ENCODE results near the gene NCKAP5.

Gene NCKAP5

DNA sequence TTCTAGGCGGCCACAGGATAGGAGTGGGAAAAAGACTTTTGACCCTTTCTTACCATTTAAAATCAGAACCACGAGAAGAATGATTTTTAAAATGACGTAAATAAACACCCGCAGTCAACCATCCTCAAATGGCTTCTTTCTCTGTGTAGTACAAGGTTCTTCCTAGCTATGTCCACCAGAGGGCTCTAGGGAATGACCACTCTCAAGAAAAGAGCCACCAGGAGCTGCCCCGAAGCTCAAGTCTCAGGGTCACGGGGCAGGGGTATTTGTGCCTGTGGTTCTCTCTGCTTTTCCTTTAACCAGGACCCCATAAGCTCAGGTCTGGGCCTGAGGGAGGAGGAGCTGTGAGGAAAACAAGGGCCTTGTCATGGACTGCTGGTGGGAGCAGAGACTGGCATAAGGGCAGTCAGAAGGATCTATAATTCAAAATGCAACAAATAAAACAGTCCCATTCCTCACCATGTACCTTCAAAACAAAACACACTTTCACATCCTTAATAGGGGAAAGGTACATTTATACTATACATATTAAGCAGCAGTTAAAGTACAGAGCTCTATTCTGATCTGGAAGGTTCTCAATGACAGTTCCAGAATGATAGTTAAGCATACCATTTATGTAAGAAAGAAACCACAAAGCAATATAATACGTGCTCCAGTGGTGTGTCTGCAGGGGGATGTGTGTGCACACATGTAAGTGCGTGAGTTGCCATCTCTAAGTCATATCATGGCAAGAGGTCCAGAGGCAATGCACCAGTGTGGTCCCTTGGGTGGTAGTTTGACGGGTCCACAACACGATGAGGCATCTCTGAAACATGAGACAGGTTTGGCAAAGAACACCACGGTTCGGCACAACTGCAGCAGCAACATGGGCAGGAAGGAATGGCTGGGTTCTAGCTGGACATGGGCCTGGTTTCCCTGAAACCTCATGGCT, 916.9 kb downstream of the NCKAP5 start:
- Histone ChIP-seq H3K27me3 (no peaks in the 10 kb centered on the region), H4K20me1 (no peaks in the 10 kb centered on the region), H3K36me3 (no peaks in the 10 kb centered on the region), H3K27ac (no peak overlapping the region), H3K4me3 (no peak overlapping the region), H3K9me3 (replicated peaks in 1 of 11) (no peaks in the 10 kb centered on the region; a peak in 1 of 22 replicates), H3K9ac (no peak overlapping the region), H3K4me1 (peaks cover 2 to 16% (median 15%) of the 10 kb centered on the region in 10 experiments; a peak in 19 of 20 replicates), H3K4me2 (no peak overlapping the region)
- TF ChIP-seq Cebpa-rat (IDR thresholded peaks at IDR 0.05) = no peak

DNA sequence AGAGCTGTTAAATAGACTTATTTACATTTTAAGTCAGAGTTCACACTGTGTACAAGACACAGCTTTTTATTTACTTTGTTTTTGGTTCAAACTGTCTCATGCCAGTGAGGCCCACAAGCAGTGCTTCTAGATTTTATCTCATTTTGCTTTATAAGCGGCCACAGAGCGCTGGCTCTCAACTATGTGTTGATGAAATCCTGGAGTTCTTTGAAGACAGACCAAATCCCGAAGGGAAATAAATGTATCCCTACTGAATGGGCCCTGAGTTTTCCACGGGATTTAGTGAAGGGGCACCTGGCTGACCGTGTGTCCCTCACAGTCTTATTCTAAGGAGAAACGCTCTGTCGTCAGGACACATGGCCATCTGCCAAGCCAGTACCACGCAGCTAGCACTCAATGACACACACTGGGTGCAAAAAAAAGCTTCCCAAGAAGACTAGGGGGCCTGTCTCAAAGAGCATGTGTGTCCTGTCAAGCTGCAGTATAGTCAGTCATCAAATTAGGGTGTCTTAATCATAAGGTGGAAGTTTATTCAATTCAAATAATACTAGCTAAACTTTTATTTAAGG, 921.6 kb downstream of the NCKAP5 start:
- TF ChIP-seq Cebpa-rat (IDR thresholded peaks at IDR 0.05) = no peak
- Histone ChIP-seq H3K27ac (peak overlapping the region in 4 of 11 experiments; percentile 7 to 28 (median 12); a peak in 6 of 22 replicates), H3K4me2 (peak overlapping the region; percentile 63 to 80 (median 70)), H3K27me3 (no peaks in the 10 kb centered on the region), H3K9me3 (replicated peaks in 1 of 11) (no peaks in the 10 kb centered on the region), H3K4me3 (no peak overlapping the region), H3K4me1 (peaks cover 49 to 61% (median 52%) of the 10 kb centered on the region in 10 experiments), H3K36me3 (no peaks in the 10 kb centered on the region), H3K9ac (no peak overlapping the region), H4K20me1 (no peaks in the 10 kb centered on the region)

DNA sequence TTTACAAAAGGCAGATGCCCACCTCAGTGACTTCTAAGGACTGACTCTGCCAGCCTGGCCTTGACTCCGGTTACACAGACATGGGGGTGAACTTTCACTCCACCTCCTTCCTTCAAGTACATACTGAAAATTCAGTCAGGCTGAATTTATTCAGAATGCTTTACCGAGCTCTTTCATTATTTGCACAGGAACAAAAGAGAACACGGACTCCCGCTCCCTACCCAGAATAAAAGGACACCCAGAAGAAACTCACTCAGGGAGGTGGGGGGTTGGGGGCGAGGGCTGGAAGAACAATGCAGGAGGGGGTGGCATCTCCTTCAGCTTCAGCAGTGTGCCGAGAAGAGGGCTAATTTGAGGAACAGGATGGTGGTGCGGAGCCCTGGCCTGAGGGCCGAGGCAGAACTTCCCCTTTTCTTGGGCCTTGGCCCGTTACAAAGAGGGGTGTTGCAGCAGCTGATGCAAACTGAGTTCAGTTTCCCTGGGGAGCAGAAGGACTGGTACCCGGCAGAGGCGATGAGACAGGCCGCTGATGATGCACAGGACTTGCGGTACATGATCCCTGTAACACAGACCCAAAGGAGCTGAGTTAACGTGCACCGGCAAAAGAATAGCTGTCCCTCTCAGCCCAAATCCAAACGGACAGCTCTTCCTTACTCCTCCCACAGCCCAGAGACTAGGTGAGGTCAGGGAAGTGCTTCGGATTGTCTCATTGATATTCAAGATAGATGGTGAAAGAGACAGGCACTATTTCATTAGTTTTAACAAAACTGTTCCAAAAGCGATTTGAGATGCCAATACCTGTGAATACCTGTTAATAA, 922.3 kb downstream of the NCKAP5 start:
- Histone ChIP-seq H3K9ac (peak overlapping the region in 5 of 11 experiments; percentile 2 to 49 (median 23); a peak in 4 of 22 replicates), H3K27ac (peak overlapping the region in 9 of 11 experiments; percentile 21 to 67 (median 59); a peak in 16 of 22 replicates), H3K36me3 (no peaks in the 10 kb centered on the region), H3K9me3 (replicated peaks in 1 of 11) (no peaks in the 10 kb centered on the region), H3K27me3 (no peaks in the 10 kb centered on the region), H3K4me3 (no peak overlapping the region), H3K4me1 (peaks cover 49 to 63% (median 53%) of the 10 kb centered on the region in 10 experiments), H4K20me1 (no peaks in the 10 kb centered on the region), H3K4me2 (peak overlapping the region; percentile 63 to 80 (median 70))
- peak in 6 of 11 experiments; percentile 18 to 56 (median 32); a peak in 4 of 22 replicates for TF ChIP-seq Cebpa-rat (IDR thresholded peaks at IDR 0.05)

DNA sequence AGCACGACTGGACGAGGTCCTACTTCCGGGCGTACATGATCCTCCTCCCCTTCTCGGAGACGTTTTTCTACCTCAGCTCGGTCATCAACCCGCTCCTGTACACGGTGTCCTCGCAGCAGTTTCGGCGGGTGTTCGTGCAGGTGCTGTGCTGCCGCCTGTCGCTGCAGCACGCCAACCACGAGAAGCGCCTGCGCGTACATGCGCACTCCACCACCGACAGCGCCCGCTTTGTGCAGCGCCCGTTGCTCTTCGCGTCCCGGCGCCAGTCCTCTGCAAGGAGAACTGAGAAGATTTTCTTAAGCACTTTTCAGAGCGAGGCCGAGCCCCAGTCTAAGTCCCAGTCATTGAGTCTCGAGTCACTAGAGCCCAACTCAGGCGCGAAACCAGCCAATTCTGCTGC, 923.1 kb downstream of the NCKAP5 start:
- Histone ChIP-seq H3K36me3 (no peaks in the 10 kb centered on the region), H3K27me3 (no peaks in the 10 kb centered on the region), H3K4me2 (peak overlapping the region; percentile 63 to 80 (median 70)), H3K4me3 (no peak overlapping the region), H3K27ac (peak overlapping the region in 8 of 11 experiments; percentile 21 to 67 (median 59); a peak in 12 of 22 replicates), H3K4me1 (peaks cover 49 to 63% (median 53%) of the 10 kb centered on the region in 10 experiments), H3K9me3 (replicated peaks in 1 of 11) (no peaks in the 10 kb centered on the region), H4K20me1 (no peaks in the 10 kb centered on the region), H3K9ac (peak overlapping the region in 2 of 11 experiments; percentile 23 to 43; a peak in 2 of 22 replicates)
- TF ChIP-seq Cebpa-rat (IDR thresholded peaks at IDR 0.05) = no peak

DNA sequence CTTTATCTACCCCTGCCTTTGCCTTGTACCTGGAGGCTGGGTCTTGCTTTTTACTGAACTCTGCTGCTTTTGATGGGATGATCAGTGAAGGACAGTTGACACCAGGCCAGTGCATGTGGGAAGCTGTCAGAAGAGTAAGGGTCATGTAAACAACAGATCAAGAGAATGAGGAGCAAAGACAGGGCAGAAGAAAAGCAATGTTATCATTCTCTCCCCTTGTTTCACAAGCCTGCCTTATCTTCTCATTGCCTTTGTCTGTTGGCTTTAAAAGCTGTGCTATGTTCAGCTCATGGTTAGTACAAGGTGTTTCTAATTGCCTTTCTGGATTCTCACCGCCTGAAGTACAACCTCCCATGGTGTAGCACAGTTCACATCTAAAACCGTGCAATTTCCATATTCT, 925.8 kb downstream of the NCKAP5 start:
- H3K9me3 ChIP-seq (replicated peaks in 1 of 11) = no peaks in the 10 kb centered on the region
- H3K4me2 ChIP-seq = peak overlapping the region in 5 of 11 experiments; percentile 21 to 80 (median 49); a peak in 8 of 22 replicates
- no peak overlapping the region for H3K4me3 ChIP-seq
- no peak overlapping the region for H3K27ac ChIP-seq
- no peaks in the 10 kb centered on the region for H4K20me1 ChIP-seq
- H3K36me3 ChIP-seq = no peaks in the 10 kb centered on the region
- no peak for TF ChIP-seq Cebpa-rat (IDR thresholded peaks at IDR 0.05)
- H3K9ac ChIP-seq = no peak overlapping the region
- no peaks in the 10 kb centered on the region for H3K27me3 ChIP-seq
- H3K4me1 ChIP-seq = peaks cover 43 to 60% (median 49%) of the 10 kb centered on the region in 10 experiments

DNA sequence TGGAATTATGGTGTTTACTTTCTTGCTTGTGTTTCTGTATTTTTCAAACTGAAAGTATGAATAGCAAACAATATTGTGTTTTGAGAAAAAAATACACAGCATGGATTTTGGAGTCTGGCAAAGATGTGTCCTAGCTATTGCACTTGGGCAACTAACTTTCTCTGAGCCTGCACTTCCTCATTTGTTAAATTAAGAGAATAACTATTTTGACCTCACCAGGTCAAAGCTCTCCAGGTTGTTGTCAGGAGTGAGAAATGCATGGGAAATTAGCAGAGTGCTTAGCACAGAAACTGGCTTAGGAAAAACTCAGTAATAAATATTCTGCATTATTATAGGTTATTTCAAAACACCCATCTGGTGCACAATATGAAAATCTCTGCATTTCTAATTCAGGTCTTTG, 926.4 kb downstream of the NCKAP5 start:
- peaks cover 37 to 55% (median 43%) of the 10 kb centered on the region in 10 experiments for H3K4me1 ChIP-seq
- H3K4me2 ChIP-seq = peak overlapping the region in 3 of 11 experiments; percentile 21 to 71 (median 34); a peak in 3 of 22 replicates
- no peaks in the 10 kb centered on the region for H3K36me3 ChIP-seq
- H3K27ac ChIP-seq = no peak overlapping the region
- no peak overlapping the region for H3K4me3 ChIP-seq
- no peak for TF ChIP-seq Cebpa-rat (IDR thresholded peaks at IDR 0.05)
- H3K27me3 ChIP-seq = no peaks in the 10 kb centered on the region
- H4K20me1 ChIP-seq = no peaks in the 10 kb centered on the region
- H3K9me3 ChIP-seq (replicated peaks in 1 of 11) = no peaks in the 10 kb centered on the region
- H3K9ac ChIP-seq = no peak overlapping the region

DNA sequence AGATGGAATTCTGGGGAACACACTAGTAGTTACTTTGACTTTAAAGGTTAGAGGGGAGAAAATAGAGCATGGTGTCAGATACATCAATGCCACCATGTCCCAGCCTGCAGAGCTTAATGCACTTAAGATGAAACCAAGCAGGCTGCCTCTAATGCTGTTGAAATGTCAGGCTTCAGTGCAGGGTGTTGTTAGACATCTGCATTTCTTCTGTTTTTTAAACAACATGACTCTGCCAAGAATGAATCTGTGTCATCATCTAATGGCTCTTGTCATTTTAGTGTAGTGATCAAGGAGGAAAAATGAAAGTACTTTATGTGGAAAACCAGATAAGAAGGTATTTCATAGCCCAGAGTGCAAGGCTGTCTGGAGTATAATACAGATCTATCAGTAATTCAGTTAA, 928.1 kb downstream of the NCKAP5 start:
- H4K20me1 ChIP-seq = no peaks in the 10 kb centered on the region
- H3K4me1 ChIP-seq = peaks cover 20 to 40% (median 26%) of the 10 kb centered on the region in 10 experiments
- no peak overlapping the region for H3K4me2 ChIP-seq
- H3K36me3 ChIP-seq = no peaks in the 10 kb centered on the region
- no peak overlapping the region for H3K27ac ChIP-seq
- no peak overlapping the region for H3K9ac ChIP-seq
- H3K4me3 ChIP-seq = no peak overlapping the region
- TF ChIP-seq Cebpa-rat (IDR thresholded peaks at IDR 0.05) = no peak
- H3K9me3 ChIP-seq (replicated peaks in 1 of 11) = no peaks in the 10 kb centered on the region
- no peaks in the 10 kb centered on the region for H3K27me3 ChIP-seq

DNA sequence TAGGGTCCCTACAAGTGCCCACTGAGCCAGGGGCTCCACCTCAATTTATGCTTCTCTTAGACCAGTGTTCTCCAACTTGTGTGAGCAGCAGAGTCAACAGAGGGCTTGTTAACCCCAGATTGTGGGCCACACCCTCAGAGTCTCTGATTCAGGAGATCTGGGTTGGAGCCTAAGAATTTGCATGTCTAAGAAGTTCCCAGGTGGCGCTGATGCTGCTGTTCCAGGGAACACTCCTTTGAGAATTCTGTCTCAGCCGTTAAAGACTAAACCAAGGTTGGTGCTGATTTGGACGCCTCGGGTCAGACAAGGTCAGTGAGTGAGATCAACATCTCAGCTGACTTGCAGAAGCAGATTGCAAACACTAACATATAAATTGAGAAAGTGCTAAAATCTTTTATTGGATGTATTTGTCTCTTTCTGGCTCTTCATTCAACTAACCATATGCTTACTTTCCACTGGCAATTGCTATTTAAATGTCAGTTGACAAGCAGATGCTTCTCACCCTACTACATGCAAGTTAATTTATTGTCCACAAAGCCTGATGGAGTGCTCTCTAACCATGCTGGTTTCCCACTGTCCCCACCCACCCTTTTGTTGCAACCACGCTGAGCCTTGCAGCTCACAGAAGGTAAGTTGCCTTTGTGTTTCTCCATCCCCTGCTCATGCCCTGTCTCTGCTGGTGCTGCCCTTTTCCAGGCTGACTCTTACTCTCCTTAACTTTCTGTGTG, 929.8 kb downstream of the NCKAP5 start:
- Histone ChIP-seq H3K9me3 (replicated peaks in 1 of 11) (no peaks in the 10 kb centered on the region), H3K27me3 (no peaks in the 10 kb centered on the region), H3K9ac (no peak overlapping the region), H3K36me3 (no peaks in the 10 kb centered on the region), H3K4me1 (peaks cover 4 to 24% (median 10%) of the 10 kb centered on the region in 10 experiments), H3K4me2 (no peak overlapping the region), H4K20me1 (no peaks in the 10 kb centered on the region), H3K27ac (no peak overlapping the region), H3K4me3 (no peak overlapping the region)
- no peak for TF ChIP-seq Cebpa-rat (IDR thresholded peaks at IDR 0.05)

Measured in BLaER1 treated with 17β-estradiol and CSF1 and Interleukin-3, amounts not matched to agents 10 nM and 100 nM (cell line).